HG02759 (cell line): Measurements from ENCODE around the gene ANAPC10.
"Not testable (repeated sequence)": the region's sequence is repeated elsewhere in the genome, so short reads cannot be mapped to it uniquely, and the experiment has no call there.

Experiments
- ATAC-seq: cut with Tn5 transposase; IDR thresholded peaks from one replicate; pipeline ENCODE4 v1.9.1; 2021; ENCODE audit warnings: mild to moderate bottlenecking, moderate library complexity; ENCODE audit not compliant: unreplicated experiment

The ANAPC10 gene

DNA sequence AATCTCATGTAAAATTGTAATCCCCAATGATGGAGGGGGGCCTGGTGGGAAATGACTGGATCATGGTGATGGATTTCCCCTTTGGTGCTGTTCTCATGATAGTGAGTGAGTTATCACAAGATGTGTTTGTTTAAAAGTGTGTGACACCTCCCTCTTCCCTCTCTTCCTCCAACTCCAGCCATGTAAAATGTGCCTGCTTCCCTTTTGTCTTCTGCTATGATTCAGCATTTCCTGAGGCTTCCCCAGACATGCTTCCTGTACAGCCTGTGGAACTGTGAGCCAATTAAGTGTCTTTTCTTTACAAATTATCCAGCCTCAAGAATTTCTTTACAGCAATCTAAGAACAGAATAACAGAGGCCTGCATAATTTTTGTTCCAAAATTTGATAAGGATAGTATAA, 85.2 kb downstream of the ANAPC10 start:
- ATAC-seq: no peak

DNA sequence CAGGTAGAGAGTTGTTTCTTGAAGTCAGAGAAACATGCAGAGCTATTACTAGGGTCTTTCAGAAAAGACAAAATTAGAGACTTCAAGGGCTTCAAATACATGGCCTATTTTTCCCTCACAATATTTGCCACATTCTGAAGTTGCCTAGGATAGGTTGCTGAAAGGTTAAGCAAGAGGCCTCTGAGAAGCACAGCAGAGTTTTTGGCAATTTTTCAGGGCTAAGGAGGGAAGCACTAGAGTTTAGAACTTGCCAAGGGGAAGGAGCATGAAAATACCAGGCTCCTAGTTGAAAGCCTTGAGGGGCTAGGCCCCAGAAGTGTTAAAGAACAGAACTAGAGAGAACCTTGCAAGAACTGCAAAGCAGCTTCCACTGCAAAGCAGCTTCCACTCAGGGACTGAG, 86.4 kb downstream of the ANAPC10 start:
- ATAC-seq: no peak

DNA sequence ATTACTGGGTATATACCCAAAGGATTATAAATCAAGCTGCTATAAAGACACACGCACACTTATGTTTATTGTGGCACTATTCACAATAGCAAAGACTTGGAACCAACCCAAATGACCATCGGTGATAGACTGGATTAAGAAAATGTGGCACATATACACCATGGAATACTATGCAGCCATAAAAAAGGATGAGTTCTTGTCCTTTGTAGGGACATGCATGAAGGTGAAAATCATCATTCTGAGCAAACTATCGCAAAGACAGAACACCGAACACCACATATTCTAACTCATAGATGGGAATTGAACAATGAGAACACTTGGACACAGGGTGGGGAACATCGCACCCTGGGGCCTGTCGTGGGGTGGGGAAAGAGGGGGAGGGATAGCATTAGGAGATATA, 87.7 kb downstream of the ANAPC10 start:
- not testable (repeated sequence) for ATAC-seq

DNA sequence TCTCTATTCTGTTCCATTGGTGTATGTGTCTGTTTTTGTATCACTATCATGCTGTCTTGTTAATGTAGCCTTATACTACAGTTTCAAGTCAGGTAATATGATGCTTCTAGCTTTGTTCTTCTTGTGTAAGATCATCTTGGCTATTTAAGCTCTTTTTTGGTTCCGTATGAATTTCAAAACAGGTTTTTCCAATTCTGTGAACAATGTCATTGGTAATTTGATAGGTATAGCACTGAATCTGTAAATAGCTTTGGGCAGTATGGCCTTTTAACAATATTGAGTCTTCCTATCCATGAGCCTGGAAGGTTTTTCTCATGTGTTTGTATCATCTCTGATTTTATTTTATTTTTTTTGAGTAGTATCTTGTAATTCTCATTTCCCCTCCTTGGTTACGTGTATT, 94.3 kb downstream of the ANAPC10 start:
- ATAC-seq: no peak

DNA sequence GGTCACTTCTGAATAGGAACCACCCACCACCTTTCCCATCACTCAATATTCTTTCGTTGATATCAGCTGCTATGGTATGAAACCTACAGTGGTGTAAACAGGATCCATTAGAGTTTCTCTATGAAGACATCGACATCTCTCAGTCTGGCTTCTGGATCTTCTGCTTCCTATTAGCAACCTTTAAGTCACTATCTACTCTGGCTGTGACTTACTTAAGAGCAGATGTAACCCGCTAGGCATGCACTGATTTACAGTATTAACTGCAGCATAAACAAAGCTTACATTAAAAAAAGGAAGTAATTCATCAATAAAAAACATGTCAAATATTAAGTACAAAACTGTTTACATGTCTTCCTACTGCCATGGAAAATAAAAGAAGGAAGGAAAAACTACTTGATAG, 96.4 kb downstream of the ANAPC10 start:
- ATAC-seq: no peak

DNA sequence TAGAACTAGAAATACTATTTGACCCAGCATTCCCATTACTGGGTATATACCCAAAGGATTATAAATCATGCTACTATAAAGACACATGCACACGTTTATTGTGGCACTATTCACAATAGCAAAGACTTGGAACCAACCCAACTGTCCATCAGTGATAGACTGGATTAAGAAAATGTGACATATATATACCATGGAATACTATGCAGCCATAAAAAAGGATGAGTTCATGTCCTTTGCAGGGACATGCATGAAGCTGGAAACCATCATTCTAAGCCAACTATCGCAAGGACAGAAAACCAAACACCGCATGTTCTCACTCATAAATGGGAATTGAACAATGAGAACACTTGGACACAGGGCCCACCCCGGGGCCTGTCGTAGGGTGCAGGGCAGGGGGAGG, 97.3 kb downstream of the ANAPC10 start:
- not testable (repeated sequence) for ATAC-seq

DNA sequence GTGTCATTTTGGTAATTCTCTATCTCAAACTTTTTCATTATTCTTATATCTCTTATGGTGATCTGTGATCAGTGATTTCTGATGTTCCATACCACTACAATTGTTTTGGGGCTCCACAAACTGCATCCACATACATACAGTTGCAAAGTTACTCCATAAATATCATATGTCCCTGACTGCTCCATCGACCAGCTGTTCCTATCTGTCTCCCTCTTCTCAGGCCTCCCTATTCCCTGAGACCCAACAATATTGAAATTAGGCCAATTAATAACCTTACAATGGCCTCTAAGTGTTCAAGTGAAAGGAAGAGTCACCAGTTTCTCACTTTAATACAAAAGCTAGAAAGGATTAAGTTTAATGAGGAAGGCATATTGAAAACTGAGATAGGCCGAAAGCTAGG, 108.7 kb downstream of the ANAPC10 start:
- no peak for ATAC-seq

DNA sequence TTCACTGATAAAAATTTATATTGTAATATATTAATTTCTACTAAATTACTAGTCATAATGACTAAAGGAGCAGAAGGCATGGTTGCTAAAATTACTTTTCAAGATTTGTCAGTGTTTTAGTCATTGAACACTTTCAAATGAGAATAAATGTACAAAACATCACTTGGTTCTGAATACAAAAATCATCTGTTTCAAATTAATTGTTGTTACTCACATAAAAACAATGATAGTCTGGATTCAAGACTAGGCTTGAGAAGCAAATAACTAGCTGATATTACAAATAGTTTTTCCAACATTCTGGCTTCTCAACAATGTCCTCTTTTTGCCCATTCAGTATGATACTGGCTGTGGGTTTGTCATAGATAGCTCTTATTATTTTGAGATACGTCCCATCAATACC, 112.5 kb downstream of the ANAPC10 start:
- ATAC-seq: no peak

DNA sequence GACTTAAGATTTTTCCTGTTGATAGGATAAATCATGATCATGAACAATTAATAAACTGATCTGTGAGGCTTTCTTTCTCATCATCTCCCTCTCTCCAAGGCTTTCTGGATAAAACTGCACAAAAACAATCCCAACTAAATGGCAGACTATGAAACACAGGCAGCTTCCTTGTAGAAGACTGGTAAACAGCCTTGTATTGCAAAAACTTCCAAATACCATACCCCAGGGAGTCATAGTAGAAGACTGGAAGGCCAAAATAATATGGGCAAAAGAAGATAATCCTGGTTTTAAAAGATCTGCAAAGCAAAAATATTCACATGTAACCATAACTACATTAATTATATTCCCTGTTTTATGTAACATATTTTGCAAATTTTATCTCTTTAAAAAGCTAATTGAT, 113.0 kb downstream of the ANAPC10 start:
- ATAC-seq: no peak

DNA sequence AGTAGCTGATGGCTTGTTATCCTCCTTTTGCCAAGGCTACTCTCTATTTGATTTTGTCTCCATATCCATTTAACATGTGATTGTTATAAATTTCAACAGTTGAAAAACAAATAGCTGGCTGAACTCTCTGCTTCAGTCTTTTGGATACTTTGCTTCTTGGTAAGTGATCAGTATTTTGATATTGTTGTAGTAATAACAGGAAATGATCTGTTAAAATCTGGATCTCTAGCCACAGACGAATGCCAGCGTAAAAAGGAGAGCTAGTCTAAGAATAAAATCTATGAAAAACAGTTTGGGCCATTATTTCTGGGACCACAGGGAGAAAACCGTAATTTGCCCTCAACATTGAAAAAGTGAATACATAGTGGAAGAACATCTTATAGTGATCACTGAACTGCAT, 113.8 kb downstream of the ANAPC10 start:
- no peak for ATAC-seq

DNA sequence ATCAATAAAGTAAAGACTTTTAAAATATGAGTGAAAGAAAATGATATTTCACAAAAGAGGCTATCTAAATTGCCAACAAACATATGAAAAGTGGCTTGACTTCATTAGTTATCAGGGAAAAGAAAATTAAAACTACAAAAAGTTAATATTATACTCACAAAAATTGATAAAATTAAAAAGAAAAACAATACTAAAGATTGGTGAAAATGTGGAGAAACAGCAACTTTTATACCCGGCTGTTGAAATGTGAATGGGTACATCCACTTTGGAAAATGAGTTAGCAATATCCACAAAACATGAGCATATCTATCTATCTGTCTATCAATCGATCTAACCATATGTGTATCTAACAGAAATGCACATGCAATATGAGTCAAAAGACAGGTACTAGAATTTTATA, 122.3 kb downstream of the ANAPC10 start:
- no peak for ATAC-seq

DNA sequence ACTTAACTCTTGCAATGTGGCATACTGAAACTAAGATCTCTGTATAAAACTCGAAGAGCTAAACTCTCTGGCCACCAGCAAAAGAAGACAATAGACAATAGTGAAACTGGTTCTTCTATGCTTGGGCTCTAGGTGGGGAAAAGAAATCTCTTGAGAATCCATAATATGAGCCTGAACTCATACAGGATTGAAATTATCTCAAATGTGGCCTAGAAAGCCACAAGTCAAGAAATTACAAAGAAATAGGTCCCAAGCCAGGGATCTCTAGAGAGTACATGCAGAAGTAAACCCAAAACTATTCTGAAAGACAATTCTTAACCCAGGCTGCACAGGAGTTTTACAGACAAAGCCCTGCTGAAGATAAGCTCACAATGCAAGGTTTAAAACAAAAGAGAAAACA, 127.4 kb downstream of the ANAPC10 start:
- ATAC-seq: peak; percentile 76

DNA sequence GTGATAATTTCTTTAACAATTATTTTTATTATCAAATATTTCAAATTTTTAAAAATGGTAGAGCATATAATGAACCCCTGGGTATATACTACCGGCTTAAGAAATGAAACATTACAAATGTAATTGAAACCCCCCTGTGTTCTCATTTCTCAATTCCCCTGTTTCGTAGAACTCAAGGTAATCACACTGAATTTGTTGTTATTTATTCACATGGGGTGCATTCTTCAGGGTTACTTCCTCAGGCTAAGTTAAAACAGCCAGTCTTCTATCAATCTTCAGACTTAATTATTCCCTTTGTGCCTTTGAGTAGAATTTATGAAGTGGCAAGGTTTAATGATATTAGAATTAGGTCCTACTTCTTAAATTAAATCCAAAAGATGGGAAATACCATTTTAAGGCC, 128.2 kb downstream of the ANAPC10 start:
- ATAC-seq: no peak

DNA sequence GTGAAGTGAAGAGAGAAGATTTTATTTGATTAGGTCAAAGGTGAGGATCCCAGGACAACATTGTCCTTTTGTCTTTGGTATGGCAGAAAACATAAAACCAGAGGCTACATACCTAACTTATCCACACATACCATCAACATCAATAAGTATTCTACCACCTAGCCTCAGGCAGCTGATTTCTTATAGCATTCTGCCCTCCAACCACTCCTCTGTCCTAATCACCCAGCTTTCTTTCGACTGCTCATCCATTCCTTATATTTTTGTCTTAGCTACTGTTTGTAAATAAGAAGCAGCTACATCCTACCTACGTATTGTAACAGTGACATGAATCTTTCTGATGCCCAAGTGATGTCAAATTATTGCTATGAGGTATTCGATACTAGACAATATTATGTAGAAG, 129.4 kb downstream of the ANAPC10 start:
- ATAC-seq: no peak

DNA sequence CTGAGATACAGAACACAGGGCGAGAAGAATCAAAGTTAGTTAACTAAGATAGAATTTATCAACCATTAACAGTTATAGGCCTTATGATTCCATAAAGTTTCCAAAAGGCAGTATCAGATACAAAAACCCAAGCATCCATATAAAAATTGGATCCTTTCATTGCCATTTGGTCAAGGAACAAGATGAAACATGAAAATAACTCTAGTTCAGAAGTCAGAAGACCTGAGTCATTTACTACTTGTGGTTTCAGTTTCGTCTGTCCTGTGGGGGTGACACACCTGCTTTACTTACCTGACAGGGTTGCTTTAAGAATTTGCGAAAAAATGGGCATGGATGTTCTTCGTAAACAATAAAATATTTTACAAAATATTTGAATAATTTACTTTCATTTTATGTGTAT, 130.8 kb downstream of the ANAPC10 start:
- peak; percentile 64 for ATAC-seq

DNA sequence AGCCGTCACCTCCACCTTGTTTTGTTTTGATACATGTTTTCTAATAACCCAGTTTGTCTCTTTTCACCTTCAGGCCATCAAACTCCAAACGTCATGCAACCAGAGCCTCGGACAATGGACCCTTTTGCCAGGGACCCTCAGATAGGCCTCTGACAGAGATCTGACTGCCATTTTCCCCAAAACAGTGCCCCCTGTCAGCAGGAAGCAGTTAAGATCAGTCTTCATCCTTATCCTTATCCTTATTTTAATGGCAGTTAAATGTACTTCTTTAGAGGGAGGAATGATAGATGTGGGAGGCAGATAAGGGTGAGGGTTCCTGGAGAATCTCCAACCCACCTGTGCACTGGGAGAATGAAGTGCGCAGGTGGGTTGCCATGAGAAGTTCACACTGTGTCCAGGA, 135.7 kb downstream of the ANAPC10 start:
- ATAC-seq: no peak

DNA sequence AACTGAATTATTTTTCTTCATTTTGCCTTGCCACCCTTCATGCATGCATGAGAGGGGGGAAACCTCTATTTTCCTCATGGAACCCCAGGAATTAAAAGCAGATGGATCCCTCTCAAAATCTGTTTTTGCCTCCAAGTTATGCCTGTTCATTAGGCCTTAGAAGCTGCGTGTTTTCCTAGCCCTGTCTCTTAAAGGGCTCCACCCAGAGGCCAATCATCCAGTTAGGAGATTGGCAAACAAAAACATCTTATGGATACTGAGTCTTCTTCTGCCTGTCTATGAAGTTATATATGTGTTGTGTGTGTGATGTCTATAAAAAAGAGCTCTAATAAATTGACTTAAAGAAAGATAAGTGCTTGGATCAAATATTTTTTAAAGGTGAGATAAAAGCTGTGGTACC, 142.9 kb downstream of the ANAPC10 start:
- ATAC-seq: no peak

DNA sequence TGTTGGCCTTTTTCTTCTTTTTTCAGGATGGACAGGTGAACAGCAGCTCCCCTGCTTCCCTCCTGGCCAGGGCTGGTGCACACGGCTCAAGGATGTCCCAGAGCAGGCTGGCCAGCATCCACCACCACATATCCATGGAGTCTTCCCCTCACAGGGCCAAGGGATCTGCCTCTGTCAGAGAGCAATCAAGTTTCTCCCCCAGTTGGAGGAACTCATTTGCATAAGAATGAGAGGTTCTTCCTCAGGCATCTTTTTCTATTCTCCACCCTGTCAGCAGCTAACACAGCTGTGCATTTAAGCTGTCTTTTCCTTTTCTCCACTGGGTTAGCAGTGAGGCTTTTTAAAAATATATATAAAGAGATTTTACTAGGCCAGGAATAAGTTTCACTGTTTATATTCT, 143.8 kb downstream of the ANAPC10 start:
- no peak for ATAC-seq

DNA sequence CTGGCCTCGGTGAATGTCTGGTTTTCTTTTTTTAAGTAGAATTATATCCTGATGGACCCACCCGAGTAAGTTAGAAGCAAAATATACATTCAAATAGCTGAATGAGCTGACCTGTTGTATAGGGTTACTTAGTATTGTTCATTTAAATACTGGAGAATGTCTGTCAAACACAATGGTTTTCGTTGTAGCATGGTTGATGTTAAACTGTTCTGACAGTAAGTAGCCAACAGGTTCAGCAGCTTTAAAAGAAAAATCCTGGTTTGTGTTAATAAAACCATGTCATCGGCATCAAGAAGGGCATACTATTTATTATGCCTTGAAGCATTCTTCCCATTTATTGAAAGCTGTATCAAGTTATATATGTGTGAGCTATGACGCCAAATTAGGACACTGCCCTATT, 149.6 kb downstream of the ANAPC10 start:
- no peak for ATAC-seq

DNA sequence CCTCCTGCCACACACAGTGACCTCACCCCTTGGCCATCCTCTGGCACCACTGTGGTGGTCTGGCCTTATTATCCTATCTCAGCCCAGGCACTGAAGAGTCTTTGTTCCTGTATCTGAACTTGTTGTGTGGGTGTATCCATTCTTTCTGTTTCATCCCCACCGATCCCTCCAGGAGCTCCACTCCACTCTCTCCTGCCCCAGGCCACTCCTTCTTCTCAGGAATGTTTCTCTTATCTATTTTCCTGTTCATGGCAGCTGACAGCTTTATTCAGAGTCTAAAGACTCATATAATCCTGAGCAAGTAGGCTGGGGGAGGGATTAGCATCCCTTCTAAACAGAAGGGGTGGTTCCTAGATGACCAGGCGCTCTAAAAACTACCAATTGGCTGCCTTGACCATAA, 150.0 kb downstream of the ANAPC10 start:
- ATAC-seq: no peak
